Stimulated activated CD8-positive, alpha-beta memory T cell treated with anti-CD3 and anti-CD28 coated beads, Interleukin-12 subunit alpha, Interleukin-12 subunit beta, amount 100 ng/mL, for 24 hours (primary cell): ENCODE results near the gene ENTREP1.
"Not testable (repeated sequence)": the region's sequence is repeated elsewhere in the genome, so short reads cannot be mapped to it uniquely, and the experiment has no call there.

Experiments used
- DNase-seq: peaks from one replicate; pipeline ENCODE4 v3.0.0-alpha.2; 2020; ENCODE audit errors: extremely low read depth

The ENTREP1 gene

GRCh38 chr9:69411246-69411645, 86.2 kb downstream of the ENTREP1 start:
- no peak for DNase-seq

- no peak for DNase-seq
Measured at GRCh38 chr9:69411931-69412740, 87.1 kb downstream of the ENTREP1 start.

- DNase-seq, result no peak
Measured at GRCh38 chr9:69412741-69413150, 87.7 kb downstream of the ENTREP1 start.

- DNase-seq, result no peak
Measured at GRCh38 chr9:69420611-69421270, 95.7 kb downstream of the ENTREP1 start.

- DNase-seq, result no peak
Measured at GRCh38 chr9:69421908-69422801, 97.1 kb downstream of the ENTREP1 start.

GRCh38 chr9:69425136-69425801, 100.3 kb downstream of the ENTREP1 start:
- no peak for DNase-seq

GRCh38 chr9:69427286-69427685, 102.3 kb downstream of the ENTREP1 start:
- DNase-seq, result no peak

GRCh38 chr9:69428017-69428785, 103.2 kb downstream of the ENTREP1 start:
- DNase-seq, result no peak

- no peak for DNase-seq
Measured at GRCh38 chr9:69429281-69429680, 104.3 kb downstream of the ENTREP1 start.

GRCh38 chr9:69430206-69430605, 105.2 kb downstream of the ENTREP1 start:
- DNase-seq, result no peak

GRCh38 chr9:69431203-69431602, 106.2 kb downstream of the ENTREP1 start:
- no peak for DNase-seq

- DNase-seq, result no peak
Measured at GRCh38 chr9:69431777-69432176, 106.8 kb downstream of the ENTREP1 start.

- no peak for DNase-seq
Measured at GRCh38 chr9:69432623-69433022, 107.6 kb downstream of the ENTREP1 start.

- no peak for DNase-seq
Measured at GRCh38 chr9:69433392-69433791, 108.4 kb downstream of the ENTREP1 start.

- DNase-seq, result no peak
Measured at GRCh38 chr9:69433968-69434367, 109.0 kb downstream of the ENTREP1 start.

GRCh38 chr9:69439654-69440053, 114.6 kb downstream of the ENTREP1 start:
- DNase-seq, result not testable (repeated sequence)

- not testable (repeated sequence) for DNase-seq
Measured at GRCh38 chr9:69440254-69440955, 115.4 kb downstream of the ENTREP1 start.
